ENCODE measurements around the gene LRP8.

DNA sequence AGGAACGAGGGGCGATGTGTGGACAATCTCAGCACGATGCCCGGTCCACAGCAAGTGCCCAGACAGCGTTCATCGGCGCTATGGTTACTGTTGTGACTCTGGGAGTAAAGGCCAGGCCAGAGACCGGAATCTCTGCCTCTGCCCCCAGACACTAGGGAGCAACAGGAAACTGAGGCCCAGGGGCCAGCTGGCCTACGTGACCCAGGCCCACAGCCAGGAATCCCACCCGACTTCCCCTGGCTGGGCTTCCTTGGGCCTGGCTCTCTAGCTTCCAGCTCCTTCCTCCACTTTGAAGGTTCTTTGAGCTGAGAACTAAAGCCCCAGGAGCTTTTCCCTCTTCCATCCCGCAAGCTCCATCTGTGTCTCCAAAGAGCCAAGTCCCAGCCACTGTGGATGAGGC lies 4.6 kb downstream of the LRP8 start:
- TF ChIP-seq, protein P1, sequence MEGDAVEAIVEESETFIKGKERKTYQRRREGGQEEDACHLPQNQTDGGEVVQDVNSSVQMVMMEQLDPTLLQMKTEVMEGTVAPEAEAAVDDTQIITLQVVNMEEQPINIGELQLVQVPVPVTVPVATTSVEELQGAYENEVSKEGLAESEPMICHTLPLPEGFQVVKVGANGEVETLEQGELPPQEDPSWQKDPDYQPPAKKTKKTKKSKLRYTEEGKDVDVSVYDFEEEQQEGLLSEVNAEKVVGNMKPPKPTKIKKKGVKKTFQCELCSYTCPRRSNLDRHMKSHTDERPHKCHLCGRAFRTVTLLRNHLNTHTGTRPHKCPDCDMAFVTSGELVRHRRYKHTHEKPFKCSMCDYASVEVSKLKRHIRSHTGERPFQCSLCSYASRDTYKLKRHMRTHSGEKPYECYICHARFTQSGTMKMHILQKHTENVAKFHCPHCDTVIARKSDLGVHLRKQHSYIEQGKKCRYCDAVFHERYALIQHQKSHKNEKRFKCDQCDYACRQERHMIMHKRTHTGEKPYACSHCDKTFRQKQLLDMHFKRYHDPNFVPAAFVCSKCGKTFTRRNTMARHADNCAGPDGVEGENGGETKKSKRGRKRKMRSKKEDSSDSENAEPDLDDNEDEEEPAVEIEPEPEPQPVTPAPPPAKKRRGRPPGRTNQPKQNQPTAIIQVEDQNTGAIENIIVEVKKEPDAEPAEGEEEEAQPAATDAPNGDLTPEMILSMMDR (IDR thresholded peaks at IDR 0.05) = no peak
- no peak for TF ChIP-seq POLR2AphosphoS5 (IDR thresholded peaks at IDR 0.05)
- TF ChIP-seq POLR2A (IDR thresholded peaks at IDR 0.05) = no peak

All from stomach (tissue), 4 donors.